Measurements from ENCODE around the gene RAET1G.
A peak's percentile ranks its signal among the peaks of the same experiment; 100 is the strongest.

Gene RAET1G

DNA sequence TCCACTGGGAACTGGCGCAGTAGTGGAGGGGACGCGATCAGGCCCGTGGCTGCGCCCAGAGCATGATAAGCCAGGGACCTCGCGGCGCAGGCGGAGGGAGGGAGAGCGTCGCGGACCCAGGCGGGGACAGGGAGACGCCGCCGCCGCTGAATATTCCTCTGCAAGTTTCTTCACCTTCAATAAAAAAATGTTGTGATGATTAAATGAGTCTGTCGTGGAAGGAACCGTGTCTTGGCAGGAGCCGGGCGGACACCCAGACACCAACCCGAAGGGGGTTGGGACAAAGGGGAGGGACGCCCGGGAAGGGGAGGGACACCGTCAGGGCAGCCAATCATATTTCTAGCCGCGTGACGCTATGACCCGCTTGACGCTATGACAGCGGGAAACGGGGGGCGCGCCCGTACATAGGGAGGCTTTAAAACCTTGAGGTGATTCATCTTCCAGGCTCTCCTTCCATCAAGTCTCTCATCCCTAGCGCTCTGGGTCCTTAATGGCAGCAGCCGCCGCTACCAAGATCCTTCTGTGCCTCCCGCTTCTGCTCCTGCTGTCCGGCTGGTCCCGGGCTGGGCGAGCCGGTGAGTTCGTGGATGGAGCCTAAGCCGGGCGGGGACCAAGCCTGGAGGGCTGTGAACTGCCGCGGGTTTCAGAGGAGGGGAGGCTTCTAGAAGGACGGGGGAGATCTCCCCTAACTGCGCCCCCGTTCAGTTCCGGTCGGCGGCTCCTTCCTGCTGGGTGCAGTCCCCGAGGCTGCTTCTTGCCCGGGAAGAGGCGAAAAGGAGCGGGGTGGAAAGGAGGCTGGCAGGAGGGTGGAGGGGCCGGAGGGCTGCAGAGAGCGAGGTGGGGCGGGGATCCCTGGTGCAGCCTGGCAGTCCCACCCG, 18.9 kb upstream of the RAET1G start, which contains the start of gene ULBP2:
TSS of gene ULBP2 (plus strand) at position 432 of the 878 bp plus-strand sequence. CDS start at position 491, 59 bp downstream.
- TF ChIP-seq, protein P1, sequence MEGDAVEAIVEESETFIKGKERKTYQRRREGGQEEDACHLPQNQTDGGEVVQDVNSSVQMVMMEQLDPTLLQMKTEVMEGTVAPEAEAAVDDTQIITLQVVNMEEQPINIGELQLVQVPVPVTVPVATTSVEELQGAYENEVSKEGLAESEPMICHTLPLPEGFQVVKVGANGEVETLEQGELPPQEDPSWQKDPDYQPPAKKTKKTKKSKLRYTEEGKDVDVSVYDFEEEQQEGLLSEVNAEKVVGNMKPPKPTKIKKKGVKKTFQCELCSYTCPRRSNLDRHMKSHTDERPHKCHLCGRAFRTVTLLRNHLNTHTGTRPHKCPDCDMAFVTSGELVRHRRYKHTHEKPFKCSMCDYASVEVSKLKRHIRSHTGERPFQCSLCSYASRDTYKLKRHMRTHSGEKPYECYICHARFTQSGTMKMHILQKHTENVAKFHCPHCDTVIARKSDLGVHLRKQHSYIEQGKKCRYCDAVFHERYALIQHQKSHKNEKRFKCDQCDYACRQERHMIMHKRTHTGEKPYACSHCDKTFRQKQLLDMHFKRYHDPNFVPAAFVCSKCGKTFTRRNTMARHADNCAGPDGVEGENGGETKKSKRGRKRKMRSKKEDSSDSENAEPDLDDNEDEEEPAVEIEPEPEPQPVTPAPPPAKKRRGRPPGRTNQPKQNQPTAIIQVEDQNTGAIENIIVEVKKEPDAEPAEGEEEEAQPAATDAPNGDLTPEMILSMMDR (IDR thresholded peaks at IDR 0.05; ENCODE audit: low read depth, low read length): no peak
- peak within 1 kb of the TSS; percentile 81 for H3K4me3 ChIP-seq (ENCODE audit: low read depth, low read length)

DNA sequence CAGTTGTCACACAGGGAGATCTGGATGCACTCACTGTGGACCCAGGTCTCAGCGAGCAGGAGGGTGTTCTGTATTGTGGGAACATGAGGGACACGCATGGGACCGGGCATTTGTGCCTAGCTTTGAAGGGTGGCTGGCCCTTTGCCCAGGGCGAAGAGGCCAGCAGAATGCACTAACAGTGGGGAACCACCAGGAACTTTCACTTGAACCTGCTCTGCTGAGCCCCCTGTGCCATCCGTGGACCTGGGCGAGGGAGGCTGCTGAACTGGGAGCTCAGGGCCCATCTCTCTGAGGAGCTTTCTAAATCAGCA, 17.7 kb upstream of the RAET1G start:
- TF ChIP-seq, protein P1 (IDR thresholded peaks at IDR 0.05; ENCODE audit: low read depth, low read length): no peak
- no peak overlapping the region for H3K4me3 ChIP-seq (ENCODE audit: low read depth, low read length)

DNA sequence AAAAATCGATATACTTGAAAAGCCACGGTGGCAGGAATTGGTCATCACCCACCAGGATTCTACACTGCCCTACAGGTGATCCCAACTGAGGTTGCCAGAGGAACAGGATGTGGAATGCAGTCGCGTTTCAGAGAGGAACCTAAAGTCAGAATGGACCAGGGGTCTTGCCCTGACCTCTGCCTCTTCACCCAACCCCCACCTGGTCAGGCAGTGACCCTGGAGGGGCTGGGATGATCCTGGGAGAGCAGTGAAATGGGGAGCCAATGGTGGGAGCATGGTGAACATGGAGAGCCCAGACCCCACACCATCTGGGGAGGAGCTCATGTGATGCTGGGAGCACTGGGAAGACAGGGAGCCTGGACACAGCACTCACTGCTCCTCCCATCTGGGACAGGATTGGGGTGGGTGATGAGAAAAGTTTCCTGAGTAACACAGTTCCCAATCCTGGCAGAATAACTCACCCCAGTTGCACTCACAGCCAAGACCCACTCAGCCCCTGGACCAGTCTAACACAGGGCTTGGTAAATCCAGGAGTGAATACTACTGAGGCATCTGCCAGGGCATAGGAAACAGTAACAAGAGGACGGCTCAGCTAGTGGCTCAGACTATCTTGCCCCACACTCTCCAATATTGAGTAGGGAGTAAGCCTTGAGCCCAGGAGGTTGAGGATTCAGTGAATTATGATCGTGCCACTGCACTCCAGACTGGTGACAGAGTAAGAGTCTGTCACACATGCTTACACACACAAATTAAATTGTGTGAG, 17.2 kb upstream of the RAET1G start:
- no peak overlapping the region for H3K4me3 ChIP-seq (ENCODE audit: low read depth, low read length)
- TF ChIP-seq, protein P1 (IDR thresholded peaks at IDR 0.05; ENCODE audit: low read depth, low read length): no peak

DNA sequence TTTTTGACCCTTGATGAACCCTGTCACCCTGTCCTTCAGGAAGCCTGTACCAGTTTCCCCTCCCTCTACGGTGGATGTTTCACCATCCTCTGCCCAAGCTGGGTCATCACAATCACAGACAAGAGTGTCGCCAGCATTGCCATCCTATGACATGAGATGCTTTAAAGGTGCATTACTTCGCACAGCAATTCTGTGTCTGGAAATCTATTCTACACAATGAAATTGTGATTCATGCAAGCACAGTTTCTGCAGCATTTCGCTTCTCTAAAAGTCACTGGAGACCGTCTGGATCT, 16.4 kb upstream of the RAET1G start:
- TF ChIP-seq, protein P1 (IDR thresholded peaks at IDR 0.05; ENCODE audit: low read depth, low read length): no peak
- peak overlapping the region; percentile 60 for H3K4me3 ChIP-seq (ENCODE audit: low read depth, low read length)

DNA sequence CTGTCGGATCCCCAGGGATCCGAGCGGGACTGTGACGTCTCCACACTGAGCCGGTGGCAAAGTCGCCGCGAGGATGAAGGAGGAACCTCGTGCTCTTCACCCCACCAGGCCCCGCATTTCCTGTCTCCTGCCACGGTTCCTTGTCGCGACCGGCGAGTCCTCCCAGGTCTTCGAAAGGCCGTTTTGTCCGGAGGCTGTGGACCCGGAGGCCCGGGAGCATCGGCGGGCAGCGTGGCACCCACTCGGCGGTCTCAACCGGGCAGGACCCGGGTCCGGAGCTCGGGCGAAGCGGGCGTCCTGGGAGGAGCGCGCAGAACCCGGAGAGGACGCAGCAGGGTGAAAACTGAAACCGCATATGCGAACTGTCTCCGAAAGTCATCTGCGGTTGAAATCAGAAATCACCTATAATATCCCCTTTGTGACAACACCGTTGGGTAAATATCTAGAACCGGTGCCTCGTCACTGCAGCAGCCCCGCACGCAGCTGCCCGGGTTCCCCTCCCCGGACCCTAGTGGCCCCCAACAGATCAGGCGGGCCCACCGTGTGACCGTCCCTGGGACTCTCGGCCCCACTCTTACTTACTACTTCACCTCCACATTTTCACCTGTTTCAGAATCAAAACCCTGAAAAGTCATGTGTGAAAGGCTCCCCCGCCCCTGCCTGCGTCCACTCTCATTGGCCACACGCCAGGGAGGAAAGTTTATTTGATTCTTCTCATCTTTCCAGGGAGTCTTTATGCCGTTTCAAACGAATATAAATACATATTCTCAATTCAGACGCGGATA, 15.8 kb upstream of the RAET1G start:
- TF ChIP-seq, protein P1 (IDR thresholded peaks at IDR 0.05; ENCODE audit: low read depth, low read length): no peak
- peak overlapping the region; percentile 60 for H3K4me3 ChIP-seq (ENCODE audit: low read depth, low read length)

DNA sequence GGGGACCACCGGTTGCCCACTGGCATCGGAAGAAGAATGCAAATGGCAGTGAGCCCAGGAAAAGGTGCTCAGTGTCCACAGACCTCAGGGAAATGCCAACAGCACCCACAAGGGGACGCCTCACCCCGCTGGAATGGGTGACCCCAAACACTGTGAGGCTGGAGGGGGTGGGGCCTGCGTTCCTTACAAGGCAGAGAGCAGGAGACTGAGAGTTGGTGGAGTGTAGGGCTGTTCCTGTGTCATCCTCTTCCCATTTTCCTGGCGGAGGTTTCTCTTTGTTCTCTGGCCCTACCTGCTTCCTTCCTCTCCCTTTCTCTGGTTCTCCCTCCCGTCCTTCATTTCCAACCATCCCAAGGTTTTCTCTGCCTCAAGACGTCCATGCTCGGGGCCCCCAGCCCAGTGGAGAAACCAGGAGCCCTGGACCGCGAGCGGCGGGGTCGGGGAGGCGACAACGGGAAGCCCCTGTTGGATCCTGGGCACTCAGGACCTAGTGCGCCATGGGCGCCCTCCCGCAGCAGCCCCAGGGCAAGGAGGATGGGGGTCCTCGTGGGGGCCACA, 15.2 kb upstream of the RAET1G start:
- H3K4me3 ChIP-seq (ENCODE audit: low read depth, low read length): peak overlapping the region; percentile 60

DNA sequence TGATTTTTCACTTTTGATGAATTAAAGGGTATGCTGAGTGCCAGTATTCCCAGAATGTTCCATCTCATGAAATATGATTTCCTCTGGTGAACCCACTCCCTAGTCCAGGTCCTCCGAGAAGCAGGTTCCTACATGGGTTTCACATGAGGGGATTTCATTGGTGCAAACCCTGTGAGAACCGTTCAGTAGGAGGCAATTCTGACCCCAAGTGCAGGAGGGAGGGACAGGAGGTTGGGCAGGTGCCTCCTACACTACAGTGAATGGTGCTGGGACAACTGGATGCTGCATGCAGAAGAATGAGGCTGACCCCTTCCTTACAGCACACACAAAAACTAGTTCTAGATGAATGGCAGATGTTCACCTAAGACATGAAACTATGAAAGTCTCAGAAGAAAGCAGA, 13.8 kb upstream of the RAET1G start:
- no peak overlapping the region for H3K4me3 ChIP-seq (ENCODE audit: low read depth, low read length)
- TF ChIP-seq, protein P1 (IDR thresholded peaks at IDR 0.05; ENCODE audit: low read depth, low read length): no peak

Measured in WI38 (cell line).